Spinal cord (tissue), 10 donors: ENCODE data around the gene AEBP2. TPM values are rescaled to one million over a fixed set of nuclear protein-coding genes. Genes with fewer than 3 reads are reported as not detected.

Experiments
- DNase-seq, 6 donors: peaks; one replicate each; pipeline versions ENCODE4 v3.0.0 to v3.0.0-alpha.2; 2013 to 2015; ENCODE audit warnings: low spot score in 6 of 6, low read depth in 4 of 6
- H3K27ac ChIP-seq: one replicate; pipeline ENCODE4 v1.5.1; 2013; ENCODE audit warnings: low read depth, low read length, control low read depth
- H3K27me3 ChIP-seq: one replicate; pipeline ENCODE4 v1.6.1; 2013; ENCODE audit warnings: low read length; ENCODE audit not compliant: control insufficient read depth, insufficient read depth
- H3K36me3 ChIP-seq: one replicate; pipeline ENCODE4 v1.6.1; 2013; ENCODE audit warnings: low read length; ENCODE audit not compliant: control insufficient read depth, insufficient read depth
- H3K4me1 ChIP-seq: one replicate; pipeline ENCODE4 v1.6.1; 2013; ENCODE audit warnings: low read length; ENCODE audit not compliant: control insufficient read depth, insufficient read depth
- H3K4me3 ChIP-seq: one replicate; pipeline ENCODE4 v1.5.1; 2013; ENCODE audit warnings: low read depth, low read length, control low read depth
- H3K9me3 ChIP-seq: one replicate; pipeline ENCODE4 v1.6.1; 2013; ENCODE audit warnings: low read length; ENCODE audit not compliant: control insufficient read depth, insufficient read depth
- WGBS: methylation state at CpG from one replicate; pipeline ENCODE4 v1.1.5; 2013; ENCODE audit warnings: missing lambda C conversion rate; ENCODE audit not compliant: insufficient coverage; 5-methylcytosine and 5-hydroxymethylcytosine counted together
- polyA plus RNA-seq, 2 donors: library from polyadenylated mRNA; unstranded; fragments of 120-200 nt; gene quantifications; one replicate each; pipeline ENCODE4 v1.2.1, GENCODE V29; 2013; ENCODE audit not compliant: insufficient read length in 2 of 2
- total RNA-seq, 2 donors: library from RNA; depleted of rRNA in 1 of 2; stranded (reverse); fragments of 120-200 nt in 1 of 2; fragments of >200 nt in 1 of 2; gene quantifications; one replicate each; pipeline versions ENCODE4 v1.2.3 to v1.2.4, GENCODE V29; 2013 to 2014
- donor health status: healthy.

Gene AEBP2
- total and polyA plus RNA-seq, 4 donors: 21.9 to 54.5 (median 30.5) TPM

DNA sequence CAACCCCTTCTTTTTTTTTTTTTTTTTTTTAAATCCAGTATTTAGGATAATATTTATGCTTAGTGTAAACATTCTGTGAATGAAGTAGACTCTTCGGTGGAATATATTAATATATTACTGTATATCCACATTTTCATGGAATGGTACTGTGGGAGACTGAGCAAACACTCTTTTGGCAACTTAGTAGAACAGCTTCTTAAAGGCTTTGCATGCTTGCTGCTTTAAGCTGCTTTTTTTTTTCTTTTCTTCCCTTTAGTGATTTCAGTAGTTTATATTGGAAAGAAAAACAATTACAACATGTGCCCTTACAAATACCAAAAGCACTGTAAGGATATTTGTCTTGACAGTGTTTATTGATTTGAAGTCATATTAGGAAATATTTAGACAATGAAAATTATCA lies 78.9 kb downstream of the AEBP2 start:
- WGBS: no CpG with 5 or more reads among the region's 1 CpG
- no peaks in the 10 kb centered on the region for H3K36me3 ChIP-seq
- H3K4me3 ChIP-seq: no peak overlapping the region
- H3K27me3 ChIP-seq: no peaks in the 10 kb centered on the region
- H3K4me1 ChIP-seq: no peaks in the 10 kb centered on the region
- no peak overlapping the region for H3K27ac ChIP-seq
- peak in 1 of 6 donors; percentile 6 for DNase-seq
- no peaks in the 10 kb centered on the region for H3K9me3 ChIP-seq

GRCh38 chr12:19520646-19521415 lies 81.5 kb downstream of the AEBP2 start:
- H3K9me3 ChIP-seq: no peaks in the 10 kb centered on the region
- no peaks in the 10 kb centered on the region for H3K27me3 ChIP-seq
- no peak overlapping the region for H3K4me3 ChIP-seq
- no peak for DNase-seq
- no peaks in the 10 kb centered on the region for H3K36me3 ChIP-seq
- H3K4me1 ChIP-seq: no peaks in the 10 kb centered on the region
- no CpG with 5 or more reads among the region's 5 CpGs for WGBS
- no peak overlapping the region for H3K27ac ChIP-seq

DNA sequence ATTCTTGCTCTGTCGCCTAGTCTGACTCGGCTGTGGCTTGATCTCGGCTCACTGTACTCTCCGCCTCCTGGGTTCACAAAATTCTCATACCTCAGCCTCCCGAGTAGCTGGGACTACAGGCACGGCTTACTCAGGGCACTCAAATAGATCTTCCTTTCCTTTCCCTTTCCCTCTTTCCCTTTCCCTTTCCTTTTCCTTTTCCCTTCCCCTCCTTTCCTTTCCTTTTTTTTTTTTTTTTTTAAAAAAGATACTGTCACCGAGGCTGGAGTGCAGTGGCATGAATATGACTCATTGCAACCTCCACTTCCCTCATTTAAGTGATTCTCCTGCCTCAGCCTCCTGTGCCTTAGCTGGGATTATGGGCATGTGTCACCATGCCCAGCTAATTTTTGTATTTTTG lies 86.0 kb downstream of the AEBP2 start:
- no peak for DNase-seq
- 82% methylated on average over 6 of the region's 7 CpGs for WGBS
- H3K36me3 ChIP-seq: no peaks in the 10 kb centered on the region

GRCh38 chr12:19527866-19528265 lies 88.6 kb downstream of the AEBP2 start:
- Histone ChIP-seq H3K36me3 (no peaks in the 10 kb centered on the region), H3K4me3 (no peak overlapping the region), H3K27me3 (no peaks in the 10 kb centered on the region), H3K4me1 (no peaks in the 10 kb centered on the region), H3K27ac (no peak overlapping the region), H3K9me3 (no peaks in the 10 kb centered on the region)
- WGBS: 100% methylated on average over 1 of the region's 3 CpGs
- no peak for DNase-seq

More for the DNA sequence above, 86.0 kb downstream of the AEBP2 start:
- Histone ChIP-seq H3K27me3 (no peaks in the 10 kb centered on the region), H3K9me3 (no peaks in the 10 kb centered on the region), H3K4me3 (no peak overlapping the region), H3K4me1 (no peaks in the 10 kb centered on the region), H3K27ac (no peak overlapping the region)

DNA sequence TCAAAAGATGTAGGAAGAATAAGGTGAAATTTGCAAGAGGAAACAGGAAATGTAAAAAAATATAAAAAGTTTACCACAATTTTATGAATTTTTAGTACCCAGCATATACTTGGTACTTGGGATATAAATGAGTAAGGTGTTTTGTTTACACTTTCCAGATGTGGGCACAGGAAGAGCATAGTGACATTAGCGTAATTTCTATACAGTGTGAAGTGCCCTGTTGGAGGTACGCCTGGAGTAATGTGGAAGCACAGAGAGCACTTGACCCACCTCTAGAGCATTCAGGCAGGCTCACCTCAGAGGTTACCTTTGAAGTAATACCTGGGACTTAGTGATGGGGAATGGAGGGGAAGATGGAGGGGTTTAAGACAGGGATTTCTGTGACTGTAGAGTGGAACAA lies 89.5 kb downstream of the AEBP2 start:
- Histone ChIP-seq H3K9me3 (no peaks in the 10 kb centered on the region), H3K27ac (no peak overlapping the region), H3K4me3 (no peak overlapping the region), H3K36me3 (no peaks in the 10 kb centered on the region), H3K4me1 (no peaks in the 10 kb centered on the region), H3K27me3 (no peaks in the 10 kb centered on the region)
- DNase-seq: no peak
- WGBS: 100% methylated on average over 2 of the region's 2 CpGs

DNA sequence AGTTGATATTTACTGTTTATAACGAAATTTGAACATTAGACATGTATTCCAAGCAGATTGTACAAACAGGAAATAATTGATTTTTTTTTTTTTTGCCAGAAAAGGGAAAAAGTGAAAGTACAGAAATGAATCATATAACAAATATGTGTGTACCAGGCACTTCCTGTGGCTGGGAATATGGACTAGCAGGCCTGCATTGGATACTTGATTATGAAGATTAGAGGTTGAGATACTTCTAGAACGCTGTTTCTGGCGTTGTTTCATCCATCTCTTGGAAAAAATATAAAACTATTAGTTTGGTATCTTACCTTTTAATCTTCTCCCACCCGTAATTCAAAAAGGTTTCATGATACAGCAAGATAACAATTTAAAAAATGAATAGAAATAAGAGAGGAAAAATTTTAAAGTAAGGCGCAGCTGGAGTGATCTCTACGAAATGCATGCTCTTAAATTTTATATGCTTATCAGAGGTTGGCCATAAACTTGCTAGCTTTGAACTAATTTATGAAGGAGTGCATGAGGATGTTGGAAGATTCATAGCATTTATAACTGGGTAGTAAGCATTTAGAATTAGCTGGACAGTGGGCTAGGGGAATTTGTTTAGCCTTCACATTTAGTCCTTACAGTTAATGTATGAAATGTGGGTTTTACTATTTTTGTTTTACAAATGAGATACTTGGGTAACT lies 90.8 kb downstream of the AEBP2 start:
- Histone ChIP-seq H3K9me3 (no peaks in the 10 kb centered on the region), H3K4me3 (no peak overlapping the region), H3K27me3 (no peaks in the 10 kb centered on the region), H3K4me1 (no peaks in the 10 kb centered on the region), H3K36me3 (no peaks in the 10 kb centered on the region), H3K27ac (no peak overlapping the region)
- no peak for DNase-seq
- 100% methylated on average over 1 of the region's 6 CpGs for WGBS

- H3K36me3 ChIP-seq: no peaks in the 10 kb centered on the region
- H3K27me3 ChIP-seq: no peaks in the 10 kb centered on the region
- H3K27ac ChIP-seq: no peak overlapping the region
- H3K4me3 ChIP-seq: no peak overlapping the region
- no peak for DNase-seq
- H3K9me3 ChIP-seq: no peaks in the 10 kb centered on the region
- H3K4me1 ChIP-seq: no peaks in the 10 kb centered on the region
These were observed 91.3 kb downstream of the AEBP2 start for GRCh38 chr12:19530637-19531023.

GRCh38 chr12:19533567-19533966 lies 94.3 kb downstream of the AEBP2 start:
- 88% methylated on average over 1 of the region's 3 CpGs for WGBS
- no peaks in the 10 kb centered on the region for H3K36me3 ChIP-seq
- no peaks in the 10 kb centered on the region for H3K27me3 ChIP-seq
- H3K4me1 ChIP-seq: no peaks in the 10 kb centered on the region
- H3K27ac ChIP-seq: no peak overlapping the region
- no peak for DNase-seq
- no peak overlapping the region for H3K4me3 ChIP-seq
- peaks cover 3% of the 10 kb centered on the region for H3K9me3 ChIP-seq

DNA sequence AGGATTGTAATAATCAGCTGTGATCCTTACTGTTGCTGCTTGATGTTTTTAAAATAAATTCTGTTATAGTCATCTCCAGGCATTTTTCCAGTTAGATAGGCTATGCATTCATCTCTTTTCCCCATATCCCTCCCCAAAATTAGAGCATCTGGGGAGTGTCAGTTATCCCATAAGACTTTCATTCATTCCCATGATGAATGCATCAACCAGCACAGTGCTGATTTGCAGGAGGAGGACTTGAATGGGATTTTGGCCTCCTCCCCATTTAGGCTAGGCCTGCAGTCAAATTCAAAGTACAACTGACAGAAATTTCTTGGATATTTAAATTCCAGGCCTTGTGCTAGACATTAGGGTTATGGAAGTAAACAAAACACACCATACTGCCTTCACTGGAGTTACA lies 99.8 kb downstream of the AEBP2 start:
- Histone ChIP-seq H3K27ac (no peak overlapping the region), H3K36me3 (no peaks in the 10 kb centered on the region), H3K27me3 (no peaks in the 10 kb centered on the region), H3K9me3 (peaks cover 3% of the 10 kb centered on the region), H3K4me1 (no peaks in the 10 kb centered on the region), H3K4me3 (no peak overlapping the region)
- DNase-seq: no peak

DNA sequence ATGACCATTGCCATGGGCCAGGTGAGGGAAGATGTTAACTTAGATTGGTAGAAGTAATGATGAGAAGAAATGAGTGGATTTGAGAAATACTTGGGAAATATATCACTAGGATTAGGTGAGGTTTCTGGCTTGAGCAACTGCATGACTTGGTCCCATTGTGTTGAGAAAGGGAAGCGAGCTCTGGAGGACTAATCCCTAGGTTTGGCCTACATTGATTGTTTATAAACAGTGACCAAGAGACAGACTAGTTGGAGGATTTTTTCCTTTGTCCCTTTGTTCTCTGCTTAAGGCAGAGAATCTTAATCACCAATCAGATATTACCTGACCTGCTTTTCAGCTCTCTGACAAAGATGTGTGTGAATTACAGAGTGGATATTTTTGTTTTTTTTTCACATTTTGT lies 100.5 kb downstream of the AEBP2 start:
- Histone ChIP-seq H3K9me3 (peaks cover 3% of the 10 kb centered on the region), H3K27ac (no peak overlapping the region), H3K27me3 (no peaks in the 10 kb centered on the region), H3K36me3 (no peaks in the 10 kb centered on the region), H3K4me1 (no peaks in the 10 kb centered on the region), H3K4me3 (no peak overlapping the region)
- 100% methylated on average over 1 of the region's 1 CpG for WGBS
- no peak for DNase-seq
